LHCN-M2 (cell line): Measurements from ENCODE around the gene PICK1. TPM values are rescaled to one million over a fixed set of nuclear protein-coding genes. Genes with fewer than 3 reads are reported as not detected.
A peak's percentile ranks its signal among the peaks of the same experiment; 100 is the strongest.

Experiments used
- DNase-seq: peaks from one replicate; pipeline ENCODE4 v3.0.0-alpha.2; 2012; ENCODE audit warnings: low read depth
- total RNA-seq: library from RNA; depleted of rRNA; stranded (reverse); fragments of >200 nt; gene quantifications from 2 replicates; pipeline ENCODE4 v1.2.3, GENCODE V29; 2014

PICK1 gene
- total RNA-seq, 1 experiment from 2014 or later, result 5.2 TPM

DNA sequence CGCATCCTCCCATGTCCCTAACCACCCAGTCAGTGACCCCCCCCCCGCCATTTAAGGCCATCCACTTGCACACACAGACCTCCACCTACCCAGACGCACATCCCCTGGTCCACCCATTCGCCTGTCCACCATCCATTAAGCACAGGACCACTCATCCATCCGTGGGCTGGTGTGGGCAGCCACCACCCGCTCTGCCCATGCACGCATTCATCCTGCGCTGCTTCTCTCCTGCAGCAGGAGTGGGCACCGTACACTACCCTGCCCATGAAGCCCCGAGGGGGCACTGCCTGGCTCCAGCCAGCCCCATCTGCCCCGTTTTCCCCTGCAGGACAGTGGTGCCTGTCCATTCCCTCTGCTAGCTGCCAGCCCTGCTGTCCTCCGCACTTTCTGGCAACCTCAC lies 30.7 kb downstream of the PICK1 start:
- no peak for DNase-seq

DNA sequence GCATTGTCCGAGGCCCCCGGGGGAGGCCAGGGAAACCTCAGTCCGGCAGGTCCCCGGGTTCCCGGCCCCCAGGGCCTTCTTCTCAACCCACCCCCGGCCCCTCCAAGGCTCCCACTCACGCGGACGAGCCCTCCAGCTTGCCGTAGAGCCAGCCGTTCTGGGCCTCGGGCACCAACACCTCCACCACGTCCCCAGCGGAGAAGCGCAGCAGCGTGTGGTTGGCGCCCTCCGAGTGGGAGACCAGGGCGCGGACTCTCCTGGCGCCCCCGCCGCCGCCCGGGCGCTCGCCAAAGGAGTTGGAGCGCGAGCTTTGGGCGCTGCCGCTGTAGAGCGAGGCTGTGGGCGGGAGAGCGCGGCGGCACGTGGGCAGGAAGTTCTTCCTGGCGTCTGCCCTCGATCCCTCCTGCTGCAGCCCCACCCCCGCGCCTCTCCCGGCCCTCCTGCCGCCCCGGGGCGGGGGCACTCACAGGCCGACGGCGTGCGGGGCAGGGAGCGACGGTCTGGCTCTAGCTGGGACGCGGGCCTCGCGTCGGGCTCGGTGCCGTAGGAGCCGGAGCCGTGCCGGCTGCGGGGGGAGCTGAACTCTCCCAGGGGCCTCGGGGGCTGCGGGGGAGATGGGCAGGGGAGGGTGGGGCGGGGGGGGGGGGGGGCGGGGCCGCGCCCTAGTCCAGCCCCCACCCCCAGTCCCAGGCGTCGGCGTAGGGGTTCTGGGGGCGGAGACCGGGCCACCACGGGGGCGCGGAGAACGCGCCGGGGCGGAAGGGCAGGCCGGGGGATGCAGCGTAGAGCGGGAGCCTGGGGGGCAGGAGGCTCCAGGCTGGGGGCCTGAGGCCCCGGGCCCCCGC lies 31.6 kb downstream of the PICK1 start:
- no peak for DNase-seq

DNA sequence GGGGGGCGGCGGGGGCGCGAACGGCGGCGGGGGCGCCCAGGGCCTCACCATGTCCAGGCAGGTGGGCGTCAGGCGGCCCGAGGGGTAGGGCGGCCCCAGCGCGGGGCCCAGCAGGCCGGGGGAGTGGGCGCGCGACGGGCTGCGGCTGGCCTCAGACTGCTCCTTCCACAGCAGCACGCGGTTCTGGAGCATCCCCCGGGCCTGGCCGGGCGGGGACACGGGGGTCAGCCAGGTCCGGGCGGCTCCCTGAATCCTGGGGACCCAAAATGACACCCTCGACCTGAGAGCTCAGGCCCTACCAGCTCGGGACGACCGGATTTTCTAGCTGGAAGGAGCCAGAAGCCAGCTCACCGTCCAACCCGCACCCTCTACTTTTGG lies 32.3 kb downstream of the PICK1 start:
- DNase-seq, result no peak

DNA sequence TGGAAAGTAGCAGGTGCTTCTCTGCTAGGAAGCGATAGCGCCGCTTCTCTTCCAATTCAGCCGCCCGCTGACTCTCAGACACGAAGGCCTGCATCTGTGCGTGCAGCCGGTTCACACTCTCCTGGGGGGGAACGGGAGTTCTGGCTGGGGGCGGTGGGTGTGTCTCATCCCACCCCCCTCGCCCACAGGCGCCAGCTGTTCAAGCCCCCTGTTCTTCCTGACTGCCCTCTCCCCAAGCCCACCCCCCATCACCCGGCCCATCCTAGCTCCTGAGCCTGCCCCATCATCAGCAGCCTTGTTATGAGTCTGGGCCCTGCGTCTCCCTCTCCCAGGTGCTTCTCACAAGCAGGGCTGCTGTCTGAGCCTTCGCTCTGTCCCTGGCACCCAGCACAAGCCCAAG lies 39.9 kb downstream of the PICK1 start:
- no peak for DNase-seq

DNA sequence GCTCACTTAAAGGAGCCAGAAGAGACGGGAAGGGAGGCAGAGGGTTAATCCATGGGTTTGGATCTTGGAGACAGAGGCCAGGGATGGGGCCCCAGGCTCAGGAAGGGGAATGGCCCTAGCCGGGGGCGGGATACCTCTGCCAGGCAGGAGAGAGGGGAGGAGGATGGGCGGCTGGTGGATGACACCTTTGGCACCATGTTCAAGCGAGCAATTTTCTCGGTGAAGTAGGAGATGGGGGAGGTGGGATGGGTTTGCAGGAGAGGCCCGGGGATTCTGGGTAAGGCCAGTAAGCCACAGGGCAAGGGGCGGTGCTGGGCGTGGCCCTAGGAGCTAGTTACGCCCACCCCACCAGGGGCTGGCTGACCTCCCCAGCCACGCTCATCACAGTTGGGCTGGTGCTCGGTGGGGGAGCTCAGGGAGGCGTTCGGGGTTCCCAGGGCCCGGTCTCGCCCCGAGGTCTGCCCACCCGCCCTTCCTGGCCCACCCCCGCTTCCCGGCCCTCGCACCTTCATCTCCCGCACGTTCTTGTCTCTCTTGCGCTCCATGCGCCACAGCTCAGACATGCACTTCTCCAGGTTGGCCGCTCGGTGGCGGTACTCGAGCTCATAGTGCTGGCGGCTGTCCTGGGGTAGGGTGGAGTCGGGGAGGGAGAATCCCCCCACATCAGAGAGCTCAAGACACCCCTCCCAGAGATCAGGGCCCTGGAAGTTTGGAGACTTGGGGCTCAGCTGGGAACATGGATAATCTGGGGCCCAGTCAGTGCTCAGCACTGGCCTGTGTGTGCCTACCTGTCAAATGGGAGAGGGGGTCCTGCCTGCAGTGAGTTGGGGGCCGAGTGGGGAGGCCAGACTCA lies 40.6 kb downstream of the PICK1 start:
- no peak for DNase-seq

DNA sequence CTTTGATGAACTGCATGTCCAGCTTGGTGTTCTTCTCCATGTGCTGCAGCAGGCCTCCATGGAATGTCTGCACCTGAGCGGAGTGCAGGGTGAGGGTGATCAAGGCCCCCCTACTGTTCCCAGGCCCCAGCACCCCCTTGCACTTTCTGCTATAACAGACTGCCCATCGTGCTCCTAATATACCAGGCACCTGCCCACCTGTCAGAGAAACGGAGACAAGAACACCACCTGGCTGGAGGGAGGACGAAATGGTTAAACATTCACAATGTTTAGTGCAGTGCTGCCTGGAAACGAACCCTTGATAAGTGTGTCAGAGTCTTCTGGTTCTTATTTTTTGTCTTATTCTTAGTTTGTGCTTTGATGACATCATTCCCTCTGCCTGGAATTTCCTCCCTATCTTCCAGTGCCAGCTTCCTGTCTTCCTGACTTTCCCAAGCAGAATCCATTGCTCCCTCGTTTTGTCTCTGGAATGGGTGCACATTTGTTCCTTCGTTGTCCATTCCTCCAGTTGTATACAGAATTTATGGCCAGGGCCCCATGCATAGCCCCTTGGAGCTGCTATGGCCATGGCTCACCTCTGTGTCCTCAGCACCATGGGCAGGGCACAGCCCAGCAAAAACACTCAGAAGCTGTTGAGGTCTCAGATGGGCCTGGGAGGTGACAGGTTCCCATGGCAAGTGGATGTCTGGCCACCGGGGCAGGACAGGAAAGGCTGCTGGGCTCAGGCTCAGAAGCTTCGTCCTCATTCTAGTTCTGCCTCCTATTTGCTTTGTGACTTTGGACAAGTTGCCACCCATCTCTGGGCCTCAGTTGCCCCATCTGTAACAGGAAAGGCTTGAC lies 41.4 kb downstream of the PICK1 start:
- DNase-seq, result no peak

DNA sequence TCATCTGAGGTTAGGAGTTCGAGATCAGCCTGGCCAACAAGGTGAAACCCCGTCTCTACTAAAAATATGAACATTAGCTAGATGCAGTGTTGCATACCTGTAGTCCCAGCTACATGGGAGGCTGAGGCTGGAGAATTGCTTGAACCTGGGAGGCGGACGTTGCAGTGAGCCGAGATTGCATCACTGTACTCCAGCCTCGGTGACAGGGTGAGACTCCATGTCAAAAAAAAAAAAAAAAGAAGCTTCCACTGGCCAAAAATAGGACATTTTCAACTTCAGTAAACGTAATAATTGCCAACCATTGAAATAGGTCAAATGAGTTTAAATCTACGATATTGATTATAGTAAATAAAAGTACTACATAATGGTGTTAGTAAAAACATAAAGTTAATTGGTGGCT lies 46.4 kb downstream of the PICK1 start:
- DNase-seq, result no peak

DNA sequence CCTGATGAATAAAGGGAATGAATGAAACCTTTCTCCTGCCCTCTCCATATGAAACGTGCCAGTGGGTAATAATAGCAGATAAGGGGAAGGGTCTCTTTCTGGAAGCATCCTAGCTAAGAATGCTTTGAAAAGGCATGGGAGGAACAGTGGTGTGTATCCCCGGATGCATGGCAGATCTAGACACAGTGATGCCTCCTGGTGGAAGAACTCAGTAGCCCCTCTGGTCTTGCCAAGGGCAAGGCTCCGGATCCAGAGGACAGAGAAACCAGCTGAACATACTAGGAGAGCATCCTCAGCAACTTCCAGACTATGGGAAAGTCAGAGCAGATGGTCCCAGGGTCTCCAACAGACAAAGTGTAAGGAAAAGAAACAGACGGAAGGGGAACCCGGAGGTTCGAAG lies 46.9 kb downstream of the PICK1 start:
- no peak for DNase-seq

DNA sequence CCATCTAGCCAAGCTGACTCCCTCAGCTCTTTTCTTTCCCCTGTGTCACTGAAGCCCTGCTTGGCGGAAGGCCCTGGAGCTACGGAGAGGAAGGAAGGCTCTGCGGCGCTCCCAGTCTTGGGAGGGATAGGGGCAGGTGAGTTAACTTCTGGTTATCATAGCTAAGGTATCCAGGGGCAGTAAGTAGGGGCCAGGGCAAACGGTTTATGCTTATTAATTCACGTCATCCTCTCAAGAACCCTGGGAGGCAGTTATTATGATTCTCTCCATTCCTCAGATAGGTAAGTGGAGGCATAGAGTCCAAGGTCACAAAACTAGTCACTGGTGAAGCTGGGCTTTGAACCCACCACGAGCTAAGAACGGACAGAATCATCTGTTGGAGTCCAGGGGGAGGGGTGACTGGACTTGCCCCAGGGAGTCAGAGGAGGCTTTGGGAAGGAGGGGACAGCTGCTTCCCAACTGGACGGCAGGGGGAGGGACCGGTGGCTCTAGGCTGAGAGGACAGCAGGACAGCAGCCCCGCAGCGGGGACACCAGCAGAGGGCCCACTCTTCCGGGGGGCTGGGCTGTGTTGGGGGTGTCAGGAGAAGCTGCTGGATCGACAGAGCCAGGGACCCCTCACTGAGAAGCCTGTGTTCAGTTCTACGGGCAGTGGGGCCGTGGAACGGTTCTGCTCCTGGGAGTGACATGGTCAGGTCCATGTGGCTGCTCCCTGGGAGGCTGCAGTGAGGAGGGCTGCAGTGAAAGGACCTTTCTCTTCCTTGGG lies 49.8 kb downstream of the PICK1 start:
- DNase-seq, result no peak

DNA sequence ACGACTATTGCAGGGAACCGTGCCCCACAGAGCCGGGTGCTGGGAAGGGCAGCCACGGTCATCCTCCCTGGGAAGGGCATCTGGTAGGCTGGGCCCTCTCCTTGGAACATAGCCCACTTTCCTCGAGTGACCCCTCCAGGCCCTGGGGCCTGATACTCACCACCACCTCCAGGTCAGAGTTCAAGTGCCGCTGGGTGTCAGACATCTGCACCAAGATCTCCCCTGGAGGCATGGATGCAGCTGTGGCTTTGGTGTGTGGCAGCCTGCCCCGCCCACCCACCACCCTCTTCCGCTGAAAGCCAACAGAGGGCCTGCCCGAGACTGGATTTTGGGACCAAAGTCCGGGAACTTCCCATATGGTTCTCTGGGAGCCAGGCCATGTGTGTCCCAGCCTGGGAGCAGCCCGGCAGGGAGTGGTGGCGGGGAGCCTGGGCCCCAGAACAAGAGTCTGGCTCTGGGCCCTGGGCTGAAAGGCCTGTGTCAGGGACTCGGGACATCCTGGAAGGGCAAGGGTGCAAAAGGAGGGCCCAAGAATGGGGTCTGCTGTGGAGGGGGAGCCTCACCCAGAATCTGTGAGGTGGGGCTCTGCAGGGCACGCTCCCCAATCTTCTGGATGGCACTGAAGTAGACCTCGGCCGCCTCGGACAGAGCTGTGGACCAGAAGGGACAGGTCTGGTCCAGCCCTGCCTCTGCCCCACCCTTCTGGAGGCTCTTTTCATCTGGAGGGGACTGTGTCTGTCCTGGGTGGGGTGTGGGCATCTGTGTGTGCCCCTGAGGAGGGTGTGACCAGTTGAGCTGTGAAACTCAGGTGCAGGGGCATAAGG lies 50.7 kb downstream of the PICK1 start:
- peak; percentile 11 for DNase-seq

DNA sequence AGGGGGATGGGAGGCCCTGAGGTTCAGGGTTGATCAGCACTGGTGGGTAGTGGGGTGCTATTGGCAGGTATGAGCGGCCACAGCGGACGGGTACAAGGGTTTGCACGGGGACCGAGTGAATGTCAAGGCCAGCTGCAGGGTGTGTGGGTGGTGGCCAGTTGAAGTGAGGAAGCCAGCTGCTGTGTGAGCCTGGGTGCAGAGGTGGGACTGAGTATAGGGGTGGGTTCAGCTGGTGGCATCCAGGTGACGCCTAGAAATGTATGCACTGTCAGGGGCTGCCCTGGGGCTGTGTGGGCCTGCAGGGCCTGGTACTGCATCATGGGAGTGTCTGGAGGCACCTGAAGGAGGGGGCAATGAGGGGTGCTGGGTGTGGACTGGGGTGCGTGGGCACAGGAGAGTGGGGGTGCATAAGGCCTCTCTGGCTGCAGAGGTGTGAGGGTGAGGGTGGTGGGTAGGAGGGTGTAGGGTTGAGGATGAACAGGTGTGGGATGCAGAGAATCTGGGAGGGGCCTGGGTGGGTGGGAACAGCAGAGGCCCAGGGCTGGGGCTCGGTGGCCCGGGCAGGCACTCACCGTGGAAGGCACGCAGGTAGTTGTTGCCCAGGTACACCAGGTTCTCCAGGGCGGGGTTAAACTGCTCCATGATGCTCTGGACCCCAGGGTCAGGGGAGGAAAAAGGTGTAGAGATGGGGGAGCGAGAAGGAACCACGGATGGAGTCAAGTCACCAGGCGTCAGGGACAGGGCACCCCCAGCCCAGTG lies 51.5 kb downstream of the PICK1 start:
- no peak for DNase-seq

DNA sequence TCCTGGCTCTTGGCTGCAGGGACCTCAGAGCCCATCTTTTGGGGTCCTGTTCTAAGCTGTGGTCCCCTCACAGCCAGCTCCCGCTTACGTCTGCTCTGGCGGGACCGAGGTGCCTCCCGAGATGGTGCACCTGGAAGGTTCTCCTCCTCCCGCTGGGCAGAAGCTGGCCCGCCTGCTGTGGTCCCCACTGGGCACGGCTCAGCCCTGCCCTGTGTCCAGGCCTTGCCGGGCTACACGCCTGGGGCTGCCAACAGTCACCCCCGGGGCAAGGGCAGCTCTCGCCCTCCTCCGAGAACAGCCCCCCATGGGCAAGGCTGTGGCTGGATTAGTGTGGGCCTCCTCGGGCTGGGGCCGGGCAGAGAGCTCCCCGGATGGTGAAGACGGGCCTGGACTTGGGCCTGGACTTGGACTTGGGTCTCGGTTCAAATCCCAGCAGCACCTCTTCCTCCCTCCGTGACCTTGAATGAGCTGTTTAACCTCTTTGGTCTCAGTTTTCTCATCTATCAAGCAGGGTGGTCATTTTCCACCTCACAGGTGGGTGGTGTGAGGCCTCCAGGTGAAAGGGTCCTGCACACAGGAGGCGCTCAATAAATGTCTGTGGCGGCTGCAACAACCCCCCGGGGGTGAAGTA lies 52.3 kb downstream of the PICK1 start:
- DNase-seq, result peak; percentile 12

DNA sequence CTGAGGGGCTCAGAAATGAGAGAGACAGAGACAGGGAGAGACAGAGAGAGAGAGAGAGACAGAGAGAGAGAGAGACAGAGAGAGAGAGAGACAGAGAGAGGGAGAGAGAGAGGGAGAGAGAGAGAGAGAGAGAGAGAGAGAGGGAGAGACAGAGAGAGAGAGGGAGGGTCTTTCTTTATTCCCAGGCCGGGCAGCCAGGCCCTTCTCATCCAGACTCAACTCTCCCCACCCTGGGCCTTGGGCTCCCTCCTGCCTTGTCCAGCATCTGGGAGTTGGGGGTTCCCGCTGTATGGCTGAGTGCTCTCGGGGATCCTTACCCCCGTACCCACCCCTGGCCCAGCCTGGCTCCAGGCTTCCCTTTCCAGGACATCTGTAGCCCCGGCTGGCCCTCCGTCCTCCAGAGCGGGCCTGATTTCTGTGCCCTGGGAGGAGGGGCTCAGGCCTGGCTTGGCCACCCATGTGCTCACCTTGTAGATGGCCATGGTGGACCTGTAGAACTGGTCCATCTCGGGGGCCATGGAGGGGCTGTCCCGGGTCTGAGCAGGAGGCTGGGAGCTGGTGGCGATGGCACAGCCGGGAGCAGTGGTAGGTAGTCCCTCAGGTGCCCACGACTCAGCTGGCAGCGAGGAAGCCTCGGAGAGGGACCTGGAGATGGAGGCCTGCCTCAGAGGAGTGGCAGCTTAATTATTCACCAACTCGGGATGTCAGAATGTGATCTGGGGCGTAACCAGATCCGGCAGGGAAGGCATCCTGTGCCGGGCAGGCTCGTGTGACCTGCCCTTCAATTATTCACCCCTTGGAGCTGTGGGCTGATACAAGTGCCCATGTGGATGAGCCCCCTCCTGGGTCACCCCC lies 53.0 kb downstream of the PICK1 start, which contains the start of gene BAIAP2L2:
BAIAP2L2 (minus strand) TSS at position 677 of the 855 bp plus-strand sequence; CDS start at position 518, 159 bp downstream.
- no peak for DNase-seq

DNA sequence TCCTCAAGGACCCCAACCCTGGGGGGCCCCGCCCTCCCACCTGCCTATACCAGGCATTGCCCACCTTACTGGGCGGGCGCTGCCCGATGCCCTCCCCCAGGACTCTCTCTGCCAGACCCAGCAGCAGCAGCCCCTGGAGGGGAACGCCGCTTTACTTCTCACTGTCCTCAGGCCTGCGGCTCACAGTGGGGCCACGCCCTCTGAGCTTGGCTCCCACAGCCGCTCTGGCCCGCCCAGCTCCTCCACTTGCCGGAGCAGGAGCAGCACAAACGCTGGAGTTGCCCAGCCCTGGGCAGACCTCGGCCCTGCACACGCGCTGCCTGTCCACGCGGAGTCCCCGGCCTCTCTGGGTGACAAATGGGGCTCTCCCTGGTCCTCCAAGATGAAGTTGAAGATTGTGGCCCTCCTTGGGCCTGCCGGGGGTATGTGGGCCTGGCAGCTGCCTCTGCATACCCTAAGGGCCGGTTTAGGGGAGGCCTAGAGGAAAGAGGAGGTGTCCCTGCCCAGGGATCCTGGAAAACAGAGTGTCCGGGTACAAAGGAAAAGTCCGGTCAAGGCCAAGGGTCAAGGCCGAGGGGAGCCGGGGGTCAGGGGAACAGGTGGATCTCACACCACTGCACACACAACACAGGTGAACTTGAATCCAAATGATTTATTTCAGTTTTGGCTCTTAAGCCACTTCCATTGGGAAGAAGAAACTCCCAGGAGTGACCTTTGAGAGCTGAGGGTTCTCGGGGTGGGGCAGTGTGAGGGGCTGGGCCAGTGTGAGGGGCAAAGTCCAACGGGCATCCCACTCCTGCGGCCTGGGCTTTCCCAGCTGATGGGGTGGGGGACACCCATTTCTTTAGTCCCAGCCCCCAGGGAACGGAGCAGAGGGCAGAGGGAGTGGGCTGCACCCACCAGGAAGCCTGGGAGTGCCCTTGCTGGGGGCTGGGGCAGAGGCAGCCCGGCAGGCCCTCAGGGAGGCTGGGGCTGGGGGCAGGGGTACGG lies 54.0 kb downstream of the PICK1 start:
- DNase-seq, result no peak

DNA sequence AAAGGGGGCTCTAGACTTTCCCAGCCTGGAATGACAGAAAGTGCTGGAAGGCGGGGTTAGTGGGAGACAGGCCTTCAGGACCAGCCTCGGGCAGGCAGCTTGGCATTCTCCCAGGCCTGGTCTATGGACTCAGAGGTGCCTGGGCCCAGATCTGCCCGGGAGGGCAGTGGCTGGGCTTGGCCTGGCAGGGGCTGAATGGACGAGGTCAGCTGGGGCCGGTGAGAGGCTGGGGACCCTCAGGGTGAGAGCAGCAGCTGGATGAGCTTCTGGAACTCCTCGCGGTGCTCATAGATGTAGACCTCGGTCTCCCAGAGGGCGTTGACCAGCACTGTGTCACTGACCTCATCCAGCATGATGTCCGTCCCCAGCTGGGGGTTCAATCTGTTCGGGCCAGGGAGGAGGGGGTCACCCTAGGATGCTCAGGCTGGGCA lies 54.7 kb downstream of the PICK1 start:
- no peak for DNase-seq

DNA sequence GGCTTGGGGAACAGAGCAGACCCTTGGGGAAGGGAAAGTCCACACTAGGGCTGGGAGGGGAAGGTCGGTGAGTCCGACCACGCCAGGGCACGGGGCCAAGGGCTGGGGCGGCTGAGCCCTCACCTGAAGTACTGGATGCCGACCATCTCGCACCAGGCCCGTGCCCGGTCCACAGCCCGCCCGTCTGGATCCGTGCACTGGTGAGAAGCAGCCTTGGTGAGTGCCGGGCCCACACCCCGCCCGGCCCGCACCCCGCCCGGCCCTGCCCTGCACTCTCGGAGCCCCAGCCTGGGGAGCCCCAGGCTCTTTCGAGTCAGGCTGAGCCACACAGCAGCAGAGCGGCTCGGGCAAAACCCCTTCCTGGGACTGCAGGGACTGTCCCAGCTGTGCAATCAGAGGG lies 55.2 kb downstream of the PICK1 start:
- no peak for DNase-seq
